Lower leg skin (tissue), 3 donors: ENCODE results near the gene TMEM37.

Experiments
- POLR2A ChIP-seq, 2 donors: fragments of 450-650 bp; IDR thresholded peaks; one replicate each; pipeline ENCODE4 v1.6.1; 2016 to 2017; ENCODE audit warnings: antibody characterized with exemption in 2 of 2, mild to moderate bottlenecking in 1 of 2, moderate library complexity in 1 of 2
- TF ChIP-seq, protein P1 (sequence below), 3 donors: fragments of 450-650 bp; IDR thresholded peaks; one replicate each; pipeline ENCODE4 v1.5.1; 2016; ENCODE audit warnings: antibody characterized with exemption in 3 of 3, mild to moderate bottlenecking in 3 of 3, moderate library complexity in 2 of 3

DNA sequence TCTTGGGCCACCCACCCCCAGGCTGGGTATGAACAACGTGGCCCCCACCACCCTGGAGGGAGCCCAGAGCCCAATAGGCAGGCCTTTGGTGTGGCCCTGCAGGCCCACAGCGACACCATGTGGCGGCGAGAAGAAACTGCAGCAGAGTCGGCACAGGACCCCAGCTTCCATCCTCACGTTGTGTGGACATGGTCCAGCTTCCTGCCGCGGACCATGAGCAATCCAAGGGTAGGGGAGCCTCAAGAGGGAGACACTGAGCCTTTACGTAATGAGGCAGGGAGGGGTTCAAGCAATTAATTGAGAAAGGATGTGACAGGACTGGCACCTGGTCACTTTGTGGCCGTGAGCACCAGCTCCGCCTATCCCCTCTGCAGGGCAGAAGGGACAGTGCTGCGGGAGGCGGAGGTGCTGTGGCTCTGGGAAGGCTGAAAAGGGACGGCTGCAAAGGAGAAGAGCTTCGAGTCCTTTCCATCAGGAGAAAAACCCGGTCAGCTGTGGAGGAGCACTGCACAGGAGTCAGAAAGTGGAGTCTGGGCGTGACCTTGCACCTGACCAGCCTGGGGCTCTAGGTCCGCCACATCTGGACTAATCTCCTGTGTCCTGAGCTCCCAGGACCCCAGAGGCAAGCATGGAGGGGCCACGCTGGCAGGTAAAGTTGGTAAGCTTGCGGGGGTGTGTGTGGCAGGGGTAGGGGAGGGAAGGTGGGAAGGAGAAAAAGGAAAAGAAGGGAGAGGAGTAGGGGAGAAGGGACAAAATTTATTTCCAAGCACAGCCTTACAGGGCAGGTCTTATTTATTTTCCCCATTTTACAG, 44.9 kb downstream of the TMEM37 start:
- TF ChIP-seq, protein P1, sequence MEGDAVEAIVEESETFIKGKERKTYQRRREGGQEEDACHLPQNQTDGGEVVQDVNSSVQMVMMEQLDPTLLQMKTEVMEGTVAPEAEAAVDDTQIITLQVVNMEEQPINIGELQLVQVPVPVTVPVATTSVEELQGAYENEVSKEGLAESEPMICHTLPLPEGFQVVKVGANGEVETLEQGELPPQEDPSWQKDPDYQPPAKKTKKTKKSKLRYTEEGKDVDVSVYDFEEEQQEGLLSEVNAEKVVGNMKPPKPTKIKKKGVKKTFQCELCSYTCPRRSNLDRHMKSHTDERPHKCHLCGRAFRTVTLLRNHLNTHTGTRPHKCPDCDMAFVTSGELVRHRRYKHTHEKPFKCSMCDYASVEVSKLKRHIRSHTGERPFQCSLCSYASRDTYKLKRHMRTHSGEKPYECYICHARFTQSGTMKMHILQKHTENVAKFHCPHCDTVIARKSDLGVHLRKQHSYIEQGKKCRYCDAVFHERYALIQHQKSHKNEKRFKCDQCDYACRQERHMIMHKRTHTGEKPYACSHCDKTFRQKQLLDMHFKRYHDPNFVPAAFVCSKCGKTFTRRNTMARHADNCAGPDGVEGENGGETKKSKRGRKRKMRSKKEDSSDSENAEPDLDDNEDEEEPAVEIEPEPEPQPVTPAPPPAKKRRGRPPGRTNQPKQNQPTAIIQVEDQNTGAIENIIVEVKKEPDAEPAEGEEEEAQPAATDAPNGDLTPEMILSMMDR (IDR thresholded peaks at IDR 0.05), result peak in 1 of 3 donors; percentile 79
- no peak for TF ChIP-seq POLR2A (IDR thresholded peaks at IDR 0.05)
